Psoas muscle (tissue), 8 donors: Measurements from ENCODE around the gene PMEPA1. TPM values are rescaled to one million over a fixed set of nuclear protein-coding genes. Genes with fewer than 3 reads are reported as not detected.
A peak's percentile ranks its signal among the peaks of the same experiment; 100 is the strongest.

ENCODE experiments used
- ATAC-seq, 4 donors: fragments of 200-7000 bp; cut with Tn5 transposase; one replicate each; pipeline ENCODE4 v1.9.1; 2020; ENCODE audit warnings: moderate library complexity in 3 of 4, mild to moderate bottlenecking in 2 of 4
- DNase-seq, 2 donors: peaks; one replicate each; pipeline ENCODE4 v3.0.0-alpha.2; 2020
- H3K27ac ChIP-seq: fragments of 200-600 bp; one replicate; pipeline ENCODE4 v1.8.0; 2022
- H3K27me3 ChIP-seq, 3 donors: fragments of 200-600 bp in 1 of 3; one replicate each; pipeline versions ENCODE4 v1.6.1 to v1.8.0; 2013 to 2022; ENCODE audit warnings: low read length in 2 of 3, mild to moderate bottlenecking in 2 of 3, moderate library complexity in 1 of 3; ENCODE audit not compliant: insufficient read depth in 3 of 3
- H3K36me3 ChIP-seq, 2 donors: fragments of 200-600 bp in 1 of 2; one replicate each; pipeline versions ENCODE4 v1.6.1 to v1.8.0; 2013 to 2022; ENCODE audit warnings: low read depth in 1 of 2, mild to moderate bottlenecking in 1 of 2, moderate library complexity in 1 of 2; ENCODE audit not compliant: insufficient read depth in 1 of 2
- H3K4me1 ChIP-seq: fragments of 200-600 bp; one replicate; pipeline ENCODE4 v1.8.0; 2022
- H3K4me3 ChIP-seq: fragments of 200-600 bp; one replicate; pipeline ENCODE4 v1.8.0; 2022; ENCODE audit warnings: mild to moderate bottlenecking
- H3K9me3 ChIP-seq: fragments of 200-600 bp; one replicate; pipeline ENCODE4 v1.8.0; 2022
- WGBS, 3 donors: extraction: QIAGEN DNeasy Blood & Tissue Kit; methylation state at CpG; one replicate each; pipeline versions ENCODE4 v1.1.6 to v1.1.7; 2013; 5-methylcytosine and 5-hydroxymethylcytosine counted together
- intact Hi-C, 2 donors: fragments of 100-400 bp; cut with DNase I; formaldehyde crosslinking; loops; one replicate each; pipeline versions ENCODE4 v1.11.0 to v1.14.2; 2022
- polyA plus RNA-seq, 3 donors: library from polyadenylated mRNA; stranded (reverse); fragments of 200-250 nt; gene quantifications; one replicate each; pipeline ENCODE4 v1.2.3, GENCODE V29; 2013
- total RNA-seq, 4 donors: library from RNA; stranded (reverse); fragmentation: NEBNext Ultra II Directional in 2 of 4; extraction: Animal tissue kit (Norgen Biotek cat#: 25700) in 2 of 4; gene quantifications; one replicate each; pipeline versions ENCODE4 v1.2.1 to v1.2.4, GENCODE V29; 2021 to 2023
- TF ChIP-seq, protein P1 (sequence below): fragments of 200-600 bp; IDR thresholded peaks from one replicate; pipeline ENCODE4 v1.8.0; 2022; ENCODE audit warnings: antibody characterized with exemption
- donor health status: healthy with polysubstance abuse.
- donor health status: DM: no; HTN: no; CAD: no; lungs with moderate emphysema.
- donor health status: Bipolar disorder and iron deficiency.
- donor health status: healthy.
- donor health status: DM: yes; HTN: yes; CAD: no.
- donor health status: DM: no; HTN: no; CAD: no.
- donor health status: DM: no; HTN: no; CAD: no.
- donor health status: DM: yes; HTN: yes; CAD: no.

PMEPA1 gene
- total and polyA plus RNA-seq, 7 donors = 8.9 to 34.0 (median 17.1) TPM

GRCh38 chr20:57616143-57616951 is 93.5 kb downstream of the PMEPA1 start:
- Histone ChIP-seq H3K27me3 (peaks cover 0 to 9% (median 0%) of the 10 kb centered on the region in 3 donors), H3K9me3 (no peaks in the 10 kb centered on the region), H3K4me1 (no peaks in the 10 kb centered on the region), H3K36me3 (no peaks in the 10 kb centered on the region), H3K4me3 (no peak overlapping the region), H3K27ac (no peak overlapping the region)
- DNase-seq (peak in 1 of 2 donors; percentile 42), ATAC-seq (no peak)
- WGBS, 3 donors = 82 to 85% (median 82%) methylated on average over 19 to 20 of the region's 20 CpGs
- TF ChIP-seq, protein P1, sequence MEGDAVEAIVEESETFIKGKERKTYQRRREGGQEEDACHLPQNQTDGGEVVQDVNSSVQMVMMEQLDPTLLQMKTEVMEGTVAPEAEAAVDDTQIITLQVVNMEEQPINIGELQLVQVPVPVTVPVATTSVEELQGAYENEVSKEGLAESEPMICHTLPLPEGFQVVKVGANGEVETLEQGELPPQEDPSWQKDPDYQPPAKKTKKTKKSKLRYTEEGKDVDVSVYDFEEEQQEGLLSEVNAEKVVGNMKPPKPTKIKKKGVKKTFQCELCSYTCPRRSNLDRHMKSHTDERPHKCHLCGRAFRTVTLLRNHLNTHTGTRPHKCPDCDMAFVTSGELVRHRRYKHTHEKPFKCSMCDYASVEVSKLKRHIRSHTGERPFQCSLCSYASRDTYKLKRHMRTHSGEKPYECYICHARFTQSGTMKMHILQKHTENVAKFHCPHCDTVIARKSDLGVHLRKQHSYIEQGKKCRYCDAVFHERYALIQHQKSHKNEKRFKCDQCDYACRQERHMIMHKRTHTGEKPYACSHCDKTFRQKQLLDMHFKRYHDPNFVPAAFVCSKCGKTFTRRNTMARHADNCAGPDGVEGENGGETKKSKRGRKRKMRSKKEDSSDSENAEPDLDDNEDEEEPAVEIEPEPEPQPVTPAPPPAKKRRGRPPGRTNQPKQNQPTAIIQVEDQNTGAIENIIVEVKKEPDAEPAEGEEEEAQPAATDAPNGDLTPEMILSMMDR = no peak
- intact Hi-C loops = no loop called here

- intact Hi-C loops = no loop called here
- Histone ChIP-seq H3K27ac (no peak overlapping the region), H3K9me3 (no peaks in the 10 kb centered on the region), H3K27me3 (peaks cover 0 to 18% (median 2%) of the 10 kb centered on the region in 3 donors), H3K4me3 (no peak overlapping the region), H3K36me3 (no peaks in the 10 kb centered on the region), H3K4me1 (no peaks in the 10 kb centered on the region)
- ATAC-seq = no peak
- TF ChIP-seq, protein P1 = no peak
- peak in 1 of 2 donors; percentile 21 for DNase-seq
- WGBS, 3 donors = 71% methylated on average over 8 of the region's 8 CpGs
Measured at GRCh38 chr20:57615445-57615811, 94.4 kb downstream of the PMEPA1 start.

GRCh38 chr20:57614490-57615444 is 95.0 kb downstream of the PMEPA1 start:
- H3K36me3 ChIP-seq = no peaks in the 10 kb centered on the region
- H3K4me3 ChIP-seq = no peak overlapping the region
- intact Hi-C loops = no loop called here
- DNase-seq = peak in 1 of 2 donors; percentile 30
- no peak for ATAC-seq
- peaks cover 0 to 22% (median 2%) of the 10 kb centered on the region in 3 donors for H3K27me3 ChIP-seq
- no peaks in the 10 kb centered on the region for H3K4me1 ChIP-seq
- TF ChIP-seq, protein P1 = no peak
- 85 to 94% (median 90%) methylated on average over 16 of the region's 16 CpGs for WGBS, 3 donors
- H3K9me3 ChIP-seq = no peaks in the 10 kb centered on the region
- no peak overlapping the region for H3K27ac ChIP-seq

DNA sequence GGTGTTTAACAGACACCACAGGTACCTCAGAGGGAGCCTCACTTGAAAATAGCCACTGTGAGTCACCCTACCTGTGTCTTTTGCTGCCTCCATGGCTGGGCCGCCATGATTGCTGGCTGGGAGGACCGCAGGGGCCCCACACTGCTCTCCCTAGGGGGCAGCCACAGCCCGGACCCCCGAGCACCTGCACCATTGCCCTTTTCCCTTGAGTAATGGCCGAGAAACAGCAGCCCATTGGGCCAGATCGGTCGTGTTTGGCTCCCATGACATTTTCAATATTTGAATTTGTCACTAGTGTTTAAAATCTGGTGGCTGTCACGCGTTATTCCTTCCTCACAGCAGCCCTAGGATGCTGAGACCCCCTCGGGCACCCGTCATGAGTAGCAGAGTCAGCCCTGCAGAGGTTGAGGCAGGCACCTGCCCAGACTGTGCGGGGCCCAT is 96.3 kb downstream of the PMEPA1 start:
- H3K4me1 ChIP-seq = no peaks in the 10 kb centered on the region
- ATAC-seq (no peak), DNase-seq (peak in 1 of 2 donors; percentile 9)
- intact Hi-C loops = no loop called here
- H3K4me3 ChIP-seq = no peak overlapping the region
- H3K36me3 ChIP-seq = no peaks in the 10 kb centered on the region
- H3K9me3 ChIP-seq = no peaks in the 10 kb centered on the region
- peaks cover 0 to 32% (median 2%) of the 10 kb centered on the region in 3 donors for H3K27me3 ChIP-seq
- 81 to 85% (median 83%) methylated on average over 12 of the region's 12 CpGs for WGBS, 3 donors
- TF ChIP-seq, protein P1 = no peak
- H3K27ac ChIP-seq = no peak overlapping the region
